Testis (tissue), 2 donors: ENCODE results near the gene SLAMF1.

Experiments used
- POLR2A ChIP-seq: fragments of 450-650 bp; IDR thresholded peaks from one replicate; pipeline ENCODE4 v1.6.1; 2017; ENCODE audit warnings: antibody characterized with exemption, mild to moderate bottlenecking, moderate library complexity
- TF ChIP-seq, protein P1 (sequence below), 3 experiments: fragments of 450-650 bp in 2 of 3; fragments of 200-600 bp in 1 of 3; sonication (generic) in 1 of 3; IDR thresholded peaks; one replicate each; pipeline ENCODE4 v1.5.1; 2016 to 2019; ENCODE audit warnings: antibody characterized with exemption in 3 of 3, mild to moderate bottlenecking in 2 of 3, moderate library complexity in 1 of 3

DNA sequence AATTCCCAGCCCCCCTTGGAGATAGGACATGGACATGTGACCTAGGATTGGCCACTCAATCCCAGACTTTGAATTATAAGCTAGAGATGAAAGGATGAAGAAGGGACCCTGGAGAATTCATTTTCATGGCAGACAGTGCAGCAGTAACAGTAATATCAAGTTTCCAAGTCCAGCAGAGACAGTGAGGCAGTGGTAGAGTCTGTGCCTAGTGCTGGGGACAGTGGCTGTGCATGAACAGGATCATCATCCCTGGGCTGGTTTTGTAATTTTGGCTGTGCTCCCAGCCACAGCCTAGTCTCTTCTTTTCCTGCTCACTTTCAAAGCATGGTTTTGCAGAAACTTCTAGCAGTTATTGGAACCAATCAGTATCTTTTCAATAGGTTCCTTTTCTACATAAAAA is 37.9 kb downstream of the SLAMF1 start:
- no peak for TF ChIP-seq POLR2A
- TF ChIP-seq, protein P1, sequence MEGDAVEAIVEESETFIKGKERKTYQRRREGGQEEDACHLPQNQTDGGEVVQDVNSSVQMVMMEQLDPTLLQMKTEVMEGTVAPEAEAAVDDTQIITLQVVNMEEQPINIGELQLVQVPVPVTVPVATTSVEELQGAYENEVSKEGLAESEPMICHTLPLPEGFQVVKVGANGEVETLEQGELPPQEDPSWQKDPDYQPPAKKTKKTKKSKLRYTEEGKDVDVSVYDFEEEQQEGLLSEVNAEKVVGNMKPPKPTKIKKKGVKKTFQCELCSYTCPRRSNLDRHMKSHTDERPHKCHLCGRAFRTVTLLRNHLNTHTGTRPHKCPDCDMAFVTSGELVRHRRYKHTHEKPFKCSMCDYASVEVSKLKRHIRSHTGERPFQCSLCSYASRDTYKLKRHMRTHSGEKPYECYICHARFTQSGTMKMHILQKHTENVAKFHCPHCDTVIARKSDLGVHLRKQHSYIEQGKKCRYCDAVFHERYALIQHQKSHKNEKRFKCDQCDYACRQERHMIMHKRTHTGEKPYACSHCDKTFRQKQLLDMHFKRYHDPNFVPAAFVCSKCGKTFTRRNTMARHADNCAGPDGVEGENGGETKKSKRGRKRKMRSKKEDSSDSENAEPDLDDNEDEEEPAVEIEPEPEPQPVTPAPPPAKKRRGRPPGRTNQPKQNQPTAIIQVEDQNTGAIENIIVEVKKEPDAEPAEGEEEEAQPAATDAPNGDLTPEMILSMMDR (IDR thresholded peaks at IDR 0.05), result no peak
